ENCODE measurements around the gene UMPS.
"Not testable (repeated sequence)": the region's sequence is repeated elsewhere in the genome, so short reads cannot be mapped to it uniquely, and the experiment has no call there.

The UMPS gene

GRCh38 chr3:124777762-124778470 is 47.7 kb downstream of the UMPS start:
- no peak overlapping the region for H3K4me3 ChIP-seq (ENCODE audit: low read depth, low read length)
- no peak for DNase-seq (ENCODE audit: low read depth)
- TF ChIP-seq CTCF (IDR thresholded peaks at IDR 0.05; ENCODE audit: low read depth, low read length, missing control alignments) = no peak

- no peak for DNase-seq (ENCODE audit: low read depth)
- no peak overlapping the region for H3K4me3 ChIP-seq (ENCODE audit: low read depth, low read length)
- no peak for TF ChIP-seq CTCF (IDR thresholded peaks at IDR 0.05; ENCODE audit: low read depth, low read length, missing control alignments)
Observed at GRCh38 chr3:124779116-124779515, 48.9 kb downstream of the UMPS start.

- TF ChIP-seq CTCF (IDR thresholded peaks at IDR 0.05; ENCODE audit: low read depth, low read length, missing control alignments) = no peak
- DNase-seq (ENCODE audit: low read depth) = no peak
Observed at GRCh38 chr3:124779751-124780191, 49.5 kb downstream of the UMPS start.

GRCh38 chr3:124780356-124780755 is 50.1 kb downstream of the UMPS start:
- TF ChIP-seq CTCF (IDR thresholded peaks at IDR 0.05; ENCODE audit: low read depth, low read length, missing control alignments) = no peak
- no peak for DNase-seq (ENCODE audit: low read depth)
- H3K4me3 ChIP-seq (ENCODE audit: low read depth, low read length) = no peak overlapping the region

More at GRCh38 chr3:124779751-124780191, 49.5 kb downstream of the UMPS start:
- no peak overlapping the region for H3K4me3 ChIP-seq (ENCODE audit: low read depth, low read length)

GRCh38 chr3:124780761-124781475 is 50.7 kb downstream of the UMPS start:
- no peak for TF ChIP-seq CTCF (IDR thresholded peaks at IDR 0.05; ENCODE audit: low read depth, low read length, missing control alignments)
- H3K4me3 ChIP-seq (ENCODE audit: low read depth, low read length) = no peak overlapping the region
- no peak for DNase-seq (ENCODE audit: low read depth)

GRCh38 chr3:124781476-124782376 is 51.5 kb downstream of the UMPS start:
- no peak overlapping the region for H3K4me3 ChIP-seq (ENCODE audit: low read depth, low read length)
- no peak for DNase-seq (ENCODE audit: low read depth)
- no peak for TF ChIP-seq CTCF (IDR thresholded peaks at IDR 0.05; ENCODE audit: low read depth, low read length, missing control alignments)

- not testable (repeated sequence) for DNase-seq (ENCODE audit: low read depth); H3K4me3 ChIP-seq (ENCODE audit: low read depth, low read length)
Observed at GRCh38 chr3:124782377-124782712, 52.1 kb downstream of the UMPS start.
